Naive thymus-derived CD4-positive, alpha-beta T cell (primary cell): ENCODE results near the gene RETN. TPM values are rescaled to one million over a fixed set of nuclear protein-coding genes. Genes with fewer than 3 reads are reported as not detected.

Experiments
- ATAC-seq: fragments of 150-1000 bp; cut with Tn5 transposase; 2 replicates; pipeline ENCODE4 v1.10.0; 2021; ENCODE audit warnings: mild to moderate bottlenecking, moderate library complexity
- CTCF ChIA-PET: fragments of 350-600 bp; sonication (Branson Sonifier 250); formaldehyde crosslinking; loops from one replicate; lab custom pipeline; 2021; ENCODE audit warnings: antibody characterized with exemption; lab: Charles Lee
- POLR2A ChIA-PET: fragments of 350-600 bp; sonication (Branson Sonifier 250); formaldehyde crosslinking; loops from one replicate; lab custom pipeline; 2021; ENCODE audit warnings: antibody characterized with exemption, inconsistent platforms; lab: Charles Lee
- DNase-seq, 9 donors: peaks; one replicate each; pipeline versions ENCODE4 v3.0.0 to v3.0.0-alpha.2; 2020 to 2022; ENCODE audit warnings: mixed read lengths in 1 of 9
- H3K27ac ChIP-seq: one replicate; pipeline ENCODE4 v1.7.0; 2013; ENCODE audit warnings: mild to moderate bottlenecking, low read depth, low read length, moderate library complexity
- H3K27me3 ChIP-seq, 2 donors: one replicate each; pipeline ENCODE4 v1.7.0; 2013; ENCODE audit warnings: low read length in 2 of 2, mild to moderate bottlenecking in 2 of 2, moderate library complexity in 2 of 2; ENCODE audit not compliant: control insufficient read depth in 2 of 2, insufficient read depth in 2 of 2
- H3K36me3 ChIP-seq, 3 experiments: 1 replicate in 2 of 3; 2 replicates in 1 of 3; pipeline ENCODE4 v1.7.0; 2013; ENCODE audit warnings: low read length in 3 of 3, mild to moderate bottlenecking in 3 of 3, moderate library complexity in 1 of 3; ENCODE audit not compliant: insufficient read depth in 3 of 3, control insufficient read depth in 2 of 3
- H3K4me1 ChIP-seq, 2 donors: one replicate each; pipeline ENCODE4 v1.7.0; 2013; ENCODE audit warnings: low read length in 2 of 2, mild to moderate bottlenecking in 2 of 2, moderate library complexity in 1 of 2; ENCODE audit not compliant: control insufficient read depth in 2 of 2, insufficient read depth in 2 of 2
- H3K4me3 ChIP-seq: 2 replicates; pipeline ENCODE4 v1.7.0; 2013; ENCODE audit warnings: mild to moderate bottlenecking, low read length
- H3K9me3 ChIP-seq, 3 experiments: 1 replicate in 2 of 3; 2 replicates in 1 of 3; pipeline ENCODE4 v1.7.0; 2013; ENCODE audit warnings: low read length in 3 of 3; ENCODE audit not compliant: control insufficient read depth in 2 of 3
- H3K27ac Mint-ChIP-seq, 9 donors: one replicate each; pipeline ENCODE4 v1.8.0; 2020 to 2022; ENCODE audit warnings: mixed read lengths in 9 of 9, mild to moderate bottlenecking in 8 of 9, moderate library complexity in 5 of 9, inconsistent platforms in 2 of 9
- H3K27me3 Mint-ChIP-seq, 5 donors: one replicate each; pipeline ENCODE4 v1.8.0; 2021 to 2022; ENCODE audit warnings: mixed read lengths in 5 of 5, mild to moderate bottlenecking in 1 of 5
- H3K36me3 Mint-ChIP-seq, 5 donors: one replicate each; pipeline ENCODE4 v1.8.0; 2020 to 2022; ENCODE audit warnings: mixed read lengths in 5 of 5, mild to moderate bottlenecking in 3 of 5, inconsistent platforms in 1 of 5
- H3K4me1 Mint-ChIP-seq, 7 donors: one replicate each; pipeline ENCODE4 v1.8.0; 2020 to 2022; ENCODE audit warnings: mixed read lengths in 7 of 7, mild to moderate bottlenecking in 3 of 7, inconsistent platforms in 1 of 7
- H3K4me3 Mint-ChIP-seq, 10 donors: one replicate each; pipeline ENCODE4 v1.8.0; 2020 to 2022; ENCODE audit warnings: mild to moderate bottlenecking in 10 of 10, mixed read lengths in 10 of 10, moderate library complexity in 6 of 10, inconsistent platforms in 2 of 10
- H3K9me3 Mint-ChIP-seq, 11 donors: one replicate each; pipeline ENCODE4 v1.8.0; 2020 to 2022; ENCODE audit warnings: mixed read lengths in 11 of 11, mild to moderate bottlenecking in 4 of 11, inconsistent platforms in 1 of 11, moderate library complexity in 1 of 11
- intact Hi-C, 2 donors: fragments of 100-400 bp; cut with micrococcal nuclease; formaldehyde crosslinking; loops; one replicate each; pipeline ENCODE4 v1.15.1; 2023
- polyA plus RNA-seq, 2 donors: library from polyadenylated mRNA; unstranded; fragments of 300-500 nt; fragmentation: Illumina TruSeq; gene quantifications; one replicate each; pipeline ENCODE4 v1.2.3, GENCODE V29; 2021
- total RNA-seq, 6 experiments: library from RNA in 5 of 6; stranded (reverse) in 5 of 6; gene quantifications; 1 replicate in 5 of 6; 2 replicates in 1 of 6; pipeline ENCODE4 v1.2.3 and lab custom pipeline; 2021 to 2026

The RETN gene
- total and polyA plus RNA-seq, 7 experiments from 2014 or later = 3.4 TPM; not detected in 6

DNA sequence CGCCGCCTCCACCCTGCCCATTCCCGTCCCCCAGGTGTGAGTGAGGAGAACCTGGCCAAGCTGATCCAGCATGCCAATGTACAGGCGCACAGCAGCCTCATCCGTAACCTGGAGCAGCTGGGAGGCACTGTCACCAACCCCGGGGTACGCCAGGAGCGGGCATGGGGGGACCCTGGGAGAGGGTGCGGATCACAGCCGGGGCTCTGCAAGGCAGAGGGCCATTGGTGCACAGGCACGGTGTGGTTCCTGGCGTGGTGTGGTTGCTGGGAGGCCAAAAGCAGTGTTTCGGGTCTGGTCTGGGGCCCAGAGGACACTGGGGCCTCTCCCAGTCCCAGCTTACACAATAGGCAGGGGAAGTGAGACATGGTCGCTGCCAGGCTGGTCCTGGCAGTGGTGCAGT lies 23.7 kb upstream of the RETN start:
- Mint-ChIP-seq H3K4me1 (peaks cover under 1 to 12% (median 4%) of the 10 kb centered on the region in 7 donors), H3K36me3 (peaks cover 0 to 13% (median 5%) of the 10 kb centered on the region in 5 donors), H3K4me3 (no peak overlapping the region), H3K27ac (peak overlapping the region in 1 of 9 donors; percentile 14), H3K27me3 (peaks cover 0 to 3% (median 0%) of the 10 kb centered on the region in 5 donors), H3K9me3 (peaks cover 0 to under 1% (median 0%) of the 10 kb centered on the region in 11 donors)
- no peak for DNase-seq
- Histone ChIP-seq H3K36me3 (peaks cover 0 to 60% (median 3%) of the 10 kb centered on the region in 3 experiments), H3K9me3 (no peaks in the 10 kb centered on the region), H3K27me3 (no peaks in the 10 kb centered on the region), H3K4me3 (no peak overlapping the region), H3K4me1 (no peaks in the 10 kb centered on the region), H3K27ac (no peak overlapping the region)
- ChIA-PET POLR2A (interaction anchor here (0.9 kb wide), 1 partner anchor 9 kb away, joined by 3 read pairs; no protein-coding TSS in a partner anchor), CTCF (interaction anchor here (1.0 kb wide), 1 partner anchor 104 kb away, joined by 3 read pairs; no protein-coding TSS in a partner anchor)
- peak; percentile 62 for ATAC-seq
- intact Hi-C loops = no loop called here

DNA sequence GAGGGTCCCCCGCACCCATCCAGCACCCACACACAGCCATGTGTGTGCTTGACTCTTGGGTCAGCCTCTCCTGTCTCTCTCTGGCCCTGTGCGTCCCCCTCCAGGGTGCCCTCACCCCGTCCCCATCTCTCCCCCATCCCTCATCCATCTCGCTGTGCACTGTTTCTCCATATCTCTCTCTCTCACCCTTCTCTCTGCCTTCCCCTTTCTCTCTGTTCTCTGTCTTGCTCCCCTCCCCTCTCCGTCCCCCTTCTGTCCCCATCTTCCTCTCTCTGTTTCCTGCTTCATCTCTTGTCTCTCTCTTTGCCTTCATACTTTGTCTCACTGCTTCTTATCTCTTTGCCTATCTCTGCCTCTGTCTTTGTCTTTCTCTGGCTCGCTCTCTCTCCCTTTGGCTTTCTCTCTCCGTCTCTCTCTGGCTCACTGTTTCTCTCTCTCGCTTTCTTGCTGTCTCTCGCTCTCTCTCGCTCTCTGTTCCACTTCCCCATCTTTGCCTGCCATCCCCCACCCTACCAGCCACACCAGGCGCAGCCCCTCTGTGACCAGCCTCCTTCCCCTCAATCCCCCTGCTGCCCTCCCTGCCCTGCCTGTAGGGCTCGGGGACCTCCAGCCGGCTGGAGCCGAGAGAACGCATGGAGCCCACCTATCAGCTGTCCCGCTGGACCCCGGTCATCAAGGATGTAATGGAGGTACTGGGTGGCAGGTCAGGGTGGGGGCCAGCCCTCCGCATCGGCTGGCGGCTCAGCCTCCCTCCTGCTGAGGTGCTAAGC lies 23.0 kb upstream of the RETN start:
- H3K4me1 Mint-ChIP-seq = peaks cover 0 to 11% (median 0%) of the 10 kb centered on the region in 7 donors
- peaks cover 0 to 12% (median 5%) of the 10 kb centered on the region in 5 donors for H3K36me3 Mint-ChIP-seq
- H3K27ac Mint-ChIP-seq = peak overlapping the region in 5 of 9 donors; percentile 14 to 74 (median 48)
- Histone ChIP-seq H3K36me3 (peaks cover 0 to 54% (median 3%) of the 10 kb centered on the region in 3 experiments), H3K27ac (no peak overlapping the region), H3K4me3 (no peak overlapping the region), H3K9me3 (no peaks in the 10 kb centered on the region), H3K4me1 (no peaks in the 10 kb centered on the region), H3K27me3 (no peaks in the 10 kb centered on the region)
- intact Hi-C loops = no loop called here
- CTCF ChIA-PET = no interaction called here
- no peak overlapping the region for H3K4me3 Mint-ChIP-seq
- no peaks in the 10 kb centered on the region for H3K9me3 Mint-ChIP-seq
- peak; percentile 4 for ATAC-seq
- POLR2A ChIA-PET = interaction anchor here (0.9 kb wide), 1 partner anchor 10 kb away, joined by 3 read pairs; no protein-coding TSS in a partner anchor
- peaks cover 0 to 3% (median 0%) of the 10 kb centered on the region in 5 donors for H3K27me3 Mint-ChIP-seq
- peak in 1 of 9 donors; percentile 7 for DNase-seq

- H3K27me3 ChIP-seq = no peaks in the 10 kb centered on the region
- Mint-ChIP-seq H3K4me3 (no peak overlapping the region), H3K4me1 (peaks cover 0 to 11% (median 0%) of the 10 kb centered on the region in 7 donors), H3K27me3 (peaks cover 0 to 3% (median 0%) of the 10 kb centered on the region in 5 donors), H3K27ac (no peak overlapping the region), H3K36me3 (peaks cover 0 to 12% (median 5%) of the 10 kb centered on the region in 5 donors), H3K9me3 (no peaks in the 10 kb centered on the region)
- no peaks in the 10 kb centered on the region for H3K4me1 ChIP-seq
- no peak for ATAC-seq
- CTCF ChIA-PET = no interaction called here
- peaks cover 0 to 48% (median 3%) of the 10 kb centered on the region in 3 experiments for H3K36me3 ChIP-seq
- no peak overlapping the region for H3K27ac ChIP-seq
- H3K4me3 ChIP-seq = no peak overlapping the region
- H3K9me3 ChIP-seq = no peaks in the 10 kb centered on the region
- peak in 1 of 9 donors; percentile 6 for DNase-seq
- intact Hi-C loops = no loop called here
- POLR2A ChIA-PET = no interaction called here
Observed at GRCh38 chr19:7646426-7646700, 22.5 kb upstream of the RETN start.

- Histone ChIP-seq H3K9me3 (no peaks in the 10 kb centered on the region), H3K4me3 (no peak overlapping the region), H3K27me3 (no peaks in the 10 kb centered on the region), H3K27ac (no peak overlapping the region), H3K4me1 (peaks cover 0 to 2% of the 10 kb centered on the region in 2 donors), H3K36me3 (peaks cover 0 to 44% (median 3%) of the 10 kb centered on the region in 3 experiments)
- Mint-ChIP-seq H3K27ac (no peak overlapping the region), H3K9me3 (no peaks in the 10 kb centered on the region), H3K27me3 (peaks cover 0 to 6% (median 0%) of the 10 kb centered on the region in 5 donors), H3K36me3 (peaks cover 0 to 12% (median 5%) of the 10 kb centered on the region in 5 donors), H3K4me1 (peaks cover 1 to 11% (median 4%) of the 10 kb centered on the region in 7 donors), H3K4me3 (no peak overlapping the region)
- DNase-seq (peak in 1 of 9 donors; percentile 10), ATAC-seq (no peak)
- CTCF ChIA-PET = no interaction called here
- POLR2A ChIA-PET = no interaction called here
- intact Hi-C loops = no loop called here
Observed at GRCh38 chr19:7647156-7647555, 21.7 kb upstream of the RETN start.

- Histone ChIP-seq H3K27ac (no peak overlapping the region), H3K9me3 (no peaks in the 10 kb centered on the region), H3K27me3 (no peaks in the 10 kb centered on the region), H3K36me3 (peaks cover 0 to 35% (median 3%) of the 10 kb centered on the region in 3 experiments), H3K4me1 (peaks cover 0 to 5% of the 10 kb centered on the region in 2 donors), H3K4me3 (no peak overlapping the region)
- no peaks in the 10 kb centered on the region for H3K9me3 Mint-ChIP-seq
- no peak overlapping the region for H3K27ac Mint-ChIP-seq
- ATAC-seq (no peak), DNase-seq (peak in 1 of 9 donors; percentile 6)
- peaks cover 0 to 12% (median 5%) of the 10 kb centered on the region in 5 donors for H3K36me3 Mint-ChIP-seq
- H3K27me3 Mint-ChIP-seq = peaks cover 0 to 6% (median 0%) of the 10 kb centered on the region in 5 donors
- peaks cover 5 to 15% (median 11%) of the 10 kb centered on the region in 7 donors for H3K4me1 Mint-ChIP-seq
- CTCF ChIA-PET = interaction anchor here (0.5 to 0.6 kb wide), 2 partner anchors 12 to 1126 kb away, joined by 4 to 5 read pairs; no protein-coding TSS in a partner anchor
- intact Hi-C loops = no loop called here
- POLR2A ChIA-PET = interaction anchor here (0.7 to 2.0 kb wide), 4 partner anchors 10 to 159 kb away, joined by 3 to 8 read pairs (median 4); partner anchors contain the start of genes PET100, STXBP2 and XAB2
- H3K4me3 Mint-ChIP-seq = no peak overlapping the region
Observed at GRCh38 chr19:7648265-7649014, 20.4 kb upstream of the RETN start.

DNA sequence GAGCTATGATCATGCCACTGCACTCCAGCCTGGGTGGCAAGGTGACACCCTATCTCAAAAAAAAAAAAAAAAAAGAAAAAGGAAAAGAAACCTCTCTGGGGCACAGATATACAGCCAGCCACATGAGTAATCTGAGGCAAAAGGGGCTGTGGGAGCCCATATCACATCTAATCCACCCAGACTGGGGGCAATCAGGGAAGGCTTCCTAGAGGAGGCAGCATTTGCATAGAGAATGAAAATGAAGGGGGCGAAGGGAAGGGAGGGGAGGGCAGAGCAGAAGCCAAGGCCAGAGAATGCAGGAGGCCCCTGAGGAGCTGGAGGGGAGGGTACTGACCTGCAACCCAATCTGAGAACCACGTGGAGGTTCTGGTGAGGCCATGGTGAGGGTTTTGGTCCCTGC lies 18.7 kb upstream of the RETN start:
- Histone ChIP-seq H3K4me1 (peaks cover 0 to 5% of the 10 kb centered on the region in 2 donors), H3K4me3 (no peak overlapping the region), H3K27ac (no peak overlapping the region), H3K9me3 (no peaks in the 10 kb centered on the region), H3K36me3 (peaks cover 0 to 24% (median 0%) of the 10 kb centered on the region in 3 experiments), H3K27me3 (no peaks in the 10 kb centered on the region)
- no peak overlapping the region for H3K4me3 Mint-ChIP-seq
- no peak for ATAC-seq
- peaks cover 0 to 6% (median 0%) of the 10 kb centered on the region in 5 donors for H3K27me3 Mint-ChIP-seq
- no peak overlapping the region for H3K27ac Mint-ChIP-seq
- intact Hi-C loops = no loop called here
- POLR2A ChIA-PET = no interaction called here
- CTCF ChIA-PET = interaction anchor here (3.2 kb wide), 1 partner anchor 31 kb away, joined by 12 read pairs; the partner anchor contains the start of gene TRAPPC5
- DNase-seq = no peak
- no peaks in the 10 kb centered on the region for H3K9me3 Mint-ChIP-seq
- peaks cover 0 to 9% (median 4%) of the 10 kb centered on the region in 5 donors for H3K36me3 Mint-ChIP-seq
- peaks cover 5 to 15% (median 11%) of the 10 kb centered on the region in 7 donors for H3K4me1 Mint-ChIP-seq
